ENCODE data around the gene SYTL3. TPM values are rescaled to one million over a fixed set of nuclear protein-coding genes. Genes with fewer than 3 reads are reported as not detected.
A peak's percentile ranks its signal among the peaks of the same experiment; 100 is the strongest.

The SYTL3 gene
- total and polyA plus RNA-seq, 2 donors (not counting 1 experiment from before 2014, with no cell fraction given), result 1.1 to 5.4 TPM

GRCh38 chr6:158772172-158772571 is 122.3 kb downstream of the SYTL3 start:
- ChIA-PET POLR2A (no interaction called here), CTCF (interaction anchor here (0.8 to 2.2 kb wide), 4 partner anchors 16 to 200 kb away, joined by 3 to 10 read pairs (median 6); no protein-coding TSS in a partner anchor)
- intact Hi-C loops (cut with micrococcal nuclease), result loop anchor here (5.0 kb wide), 1 partner anchor 35 kb away; no protein-coding TSS in a partner anchor
- no peak for ATAC-seq (ENCODE audit: low read depth)
- WGBS (ENCODE audit: insufficient coverage), result 98% methylated on average over 11 of the region's 11 CpGs
- H3K27me3 Mint-ChIP-seq, result no peaks in the 10 kb centered on the region
- no peaks in the 10 kb centered on the region for H3K9me3 Mint-ChIP-seq (ENCODE audit: insufficient read depth)
- no peak overlapping the region for H3K4me3 Mint-ChIP-seq
- Histone ChIP-seq H2AFZ (ENCODE audit: insufficient read depth, low read depth, low read length, poor library complexity, severe bottlenecking) (no peak overlapping the region), H3K79me2 (ENCODE audit: control insufficient read depth, insufficient read depth, low read length) (peaks cover 46% of the 10 kb centered on the region), H3K4me3 (ENCODE audit: control extremely low read depth in 1 of 5, extremely low read depth in 1 of 5, insufficient read depth in 1 of 5, low read depth in 2 of 5, low read length in 4 of 5) (no peak overlapping the region), H3K9ac (ENCODE audit: low read length) (no peak overlapping the region), H3K4me1 (ENCODE audit: control insufficient read depth in 2 of 2, insufficient read depth in 2 of 2, low read length in 2 of 2) (no peaks in the 10 kb centered on the region), H4K20me1 (ENCODE audit: control insufficient read depth, insufficient read depth, low read length, poor library complexity, severe bottlenecking) (peaks cover 98% of the 10 kb centered on the region), H3K4me2 (replicated peaks; ENCODE audit: low read depth, low read length, poor library complexity, severe bottlenecking) (no peak overlapping the region), H3K27me3 (replicated peaks in 1 of 4; ENCODE audit: control extremely low read depth in 1 of 4, control insufficient read depth in 3 of 4, insufficient read depth in 4 of 4, low read length in 3 of 4) (no peaks in the 10 kb centered on the region), H3K36me3 (replicated peaks in 1 of 2; ENCODE audit: control extremely low read depth in 1 of 2, control insufficient read depth in 1 of 2, extremely low read depth in 1 of 2, insufficient read depth in 2 of 2, low read length in 1 of 2) (peaks cover 31 to 99% of the 10 kb centered on the region in 2 experiments), H3K27ac (ENCODE audit: low read length in 2 of 2) (no peak overlapping the region), H3K9me3 (ENCODE audit: control extremely low read depth in 1 of 3, control insufficient read depth in 2 of 3, insufficient read depth in 1 of 3, low read length in 2 of 3) (no peaks in the 10 kb centered on the region)
- peaks cover 7% of the 10 kb centered on the region for H3K4me1 Mint-ChIP-seq
- no peak for DNase-seq
- TF ChIP-seq CTCF (IDR thresholded peaks at IDR 0.05) (no peak), EZH2 (IDR thresholded peaks at IDR 0.05; ENCODE audit: borderline replicate concordance, insufficient read depth, low read depth, low read length, poor library complexity, severe bottlenecking) (no peak)
- H3K27ac Mint-ChIP-seq, result peak overlapping the region; percentile 78

- 100% methylated on average over 1 of the region's 6 CpGs for WGBS (ENCODE audit: insufficient coverage)
- no peak overlapping the region for H3K27ac ChIP-seq (ENCODE audit: low read length in 2 of 2)
Measured at GRCh38 chr6:158772851-158773371, 123.1 kb downstream of the SYTL3 start.

More at GRCh38 chr6:158772851-158773371, 123.1 kb downstream of the SYTL3 start:
- Histone ChIP-seq H2AFZ (ENCODE audit: insufficient read depth, low read depth, low read length, poor library complexity, severe bottlenecking) (no peak overlapping the region), H3K4me2 (replicated peaks; ENCODE audit: low read depth, low read length, poor library complexity, severe bottlenecking) (no peak overlapping the region), H3K4me3 (ENCODE audit: control extremely low read depth in 1 of 5, extremely low read depth in 1 of 5, insufficient read depth in 1 of 5, low read depth in 2 of 5, low read length in 4 of 5) (no peak overlapping the region), H3K4me1 (ENCODE audit: control insufficient read depth in 2 of 2, insufficient read depth in 2 of 2, low read length in 2 of 2) (no peaks in the 10 kb centered on the region), H4K20me1 (ENCODE audit: control insufficient read depth, insufficient read depth, low read length, poor library complexity, severe bottlenecking) (peaks cover 98% of the 10 kb centered on the region), H3K9ac (ENCODE audit: low read length) (no peak overlapping the region), H3K79me2 (ENCODE audit: control insufficient read depth, insufficient read depth, low read length) (peaks cover 53% of the 10 kb centered on the region), H3K27me3 (replicated peaks in 1 of 4; ENCODE audit: control extremely low read depth in 1 of 4, control insufficient read depth in 3 of 4, insufficient read depth in 4 of 4, low read length in 3 of 4) (no peaks in the 10 kb centered on the region), H3K9me3 (ENCODE audit: control extremely low read depth in 1 of 3, control insufficient read depth in 2 of 3, insufficient read depth in 1 of 3, low read length in 2 of 3) (no peaks in the 10 kb centered on the region), H3K36me3 (replicated peaks in 1 of 2; ENCODE audit: control extremely low read depth in 1 of 2, control insufficient read depth in 1 of 2, extremely low read depth in 1 of 2, insufficient read depth in 2 of 2, low read length in 1 of 2) (peaks cover 31 to 99% of the 10 kb centered on the region in 2 experiments)
- intact Hi-C loops (cut with micrococcal nuclease), result loop anchor here (5.0 kb wide), 1 partner anchor 34 kb away; no protein-coding TSS in a partner anchor
- ChIA-PET POLR2A (no interaction called here), CTCF (interaction anchor here (0.8 to 2.2 kb wide), 4 partner anchors 16 to 199 kb away, joined by 3 to 10 read pairs (median 6); no protein-coding TSS in a partner anchor)
- no peaks in the 10 kb centered on the region for H3K9me3 Mint-ChIP-seq (ENCODE audit: insufficient read depth)
- H3K4me3 Mint-ChIP-seq, result no peak overlapping the region
- H3K27ac Mint-ChIP-seq, result peak overlapping the region; percentile 41
- H3K27me3 Mint-ChIP-seq, result no peaks in the 10 kb centered on the region
- TF ChIP-seq CTCF (IDR thresholded peaks at IDR 0.05), result no peak
- no peak for TF ChIP-seq EZH2 (IDR thresholded peaks at IDR 0.05; ENCODE audit: borderline replicate concordance, insufficient read depth, low read depth, low read length, poor library complexity, severe bottlenecking)
- ATAC-seq (ENCODE audit: low read depth), result no peak
- H3K4me1 Mint-ChIP-seq, result peaks cover 9% of the 10 kb centered on the region
- no peak for DNase-seq

Measured in B cell (primary cell).